ENCODE results near the gene COL23A1.
"Not testable (repeated sequence)": the region's sequence is repeated elsewhere in the genome, so short reads cannot be mapped to it uniquely, and the experiment has no call there.

COL23A1 gene

GRCh38 chr5:178372142-178372571, 218.0 kb downstream of the COL23A1 start:
- no peak for DNase-seq

DNA sequence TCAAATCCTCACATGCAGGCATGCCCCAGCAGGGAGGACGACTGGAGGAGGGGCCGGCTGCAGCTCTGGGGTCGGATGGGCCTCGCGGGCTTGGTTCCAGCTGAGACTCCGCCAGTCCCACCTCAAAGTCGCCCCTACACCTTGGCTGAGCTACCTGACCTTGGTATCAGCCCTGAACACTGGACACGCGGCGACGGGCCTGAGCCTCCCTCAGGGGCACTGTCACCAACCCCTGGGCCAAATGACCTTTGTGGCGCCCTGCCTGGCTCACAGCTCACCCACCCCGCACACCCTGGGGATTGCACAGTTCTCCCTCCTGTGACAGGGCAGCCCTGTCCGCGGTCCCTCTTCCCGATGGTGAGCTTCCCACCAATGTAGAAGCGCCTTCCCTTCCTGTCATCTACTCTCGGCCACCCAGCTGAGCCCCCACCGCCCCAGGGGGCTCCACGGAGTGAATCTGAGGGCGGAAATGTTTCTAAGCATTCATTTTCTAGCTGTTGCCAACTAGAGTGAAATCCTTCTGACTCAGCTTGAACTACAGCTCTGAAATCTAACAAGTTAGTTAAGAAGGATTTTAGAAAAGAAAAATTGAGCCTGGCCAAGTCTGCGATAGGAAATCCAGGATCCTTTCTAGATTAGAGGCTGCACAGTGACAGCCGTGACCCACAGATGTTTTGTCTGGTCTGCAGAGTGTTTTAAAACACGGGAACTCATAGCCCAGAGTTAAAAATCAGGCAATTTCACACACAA, 218.7 kb downstream of the COL23A1 start:
- peak; percentile 36 for DNase-seq

DNA sequence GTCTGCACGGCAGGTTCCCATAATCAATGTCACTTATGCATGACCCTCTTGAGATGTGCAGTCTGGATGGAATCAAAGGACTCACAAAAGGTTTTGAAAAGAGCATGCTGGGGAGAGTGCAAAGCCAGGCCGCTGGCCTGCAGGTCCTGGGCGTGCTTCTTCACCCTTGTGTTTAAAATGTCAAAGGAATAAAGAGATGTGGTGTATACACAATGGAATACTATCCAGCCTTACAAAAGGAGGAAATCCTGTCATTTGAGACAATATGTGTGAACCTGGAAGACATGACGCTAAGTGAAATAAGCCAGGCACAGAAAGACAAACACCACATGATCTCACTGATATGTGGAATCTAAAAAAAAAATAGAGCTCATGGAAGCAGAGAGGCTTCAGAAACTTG, 220.1 kb downstream of the COL23A1 start:
- no peak for DNase-seq

- not testable (repeated sequence) for DNase-seq
Measured at GRCh38 chr5:178369469-178369868, 220.7 kb downstream of the COL23A1 start.

GRCh38 chr5:178368716-178369300, 221.4 kb downstream of the COL23A1 start:
- no peak for DNase-seq

DNA sequence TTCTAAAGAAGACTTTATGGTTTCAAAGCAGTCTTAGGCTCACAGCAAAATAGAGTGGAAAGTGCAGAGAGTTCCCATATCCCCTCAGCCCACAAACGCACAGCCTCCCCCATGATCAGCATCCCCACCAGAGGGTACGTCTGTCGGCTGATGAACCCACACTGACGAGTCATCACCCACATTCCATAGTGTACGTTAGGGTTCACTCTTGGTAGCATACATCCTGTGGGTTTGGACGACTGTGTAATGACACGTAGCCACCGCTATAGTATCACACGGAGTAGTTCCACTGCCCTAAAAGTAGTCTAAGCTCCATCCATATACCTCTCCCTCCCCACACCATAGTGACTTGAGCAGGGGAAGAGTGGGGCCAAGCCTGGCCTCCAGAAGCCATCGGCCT, 221.9 kb downstream of the COL23A1 start:
- peak; percentile 38 for DNase-seq

GRCh38 chr5:178367736-178368120, 222.5 kb downstream of the COL23A1 start:
- no peak for DNase-seq

DNA sequence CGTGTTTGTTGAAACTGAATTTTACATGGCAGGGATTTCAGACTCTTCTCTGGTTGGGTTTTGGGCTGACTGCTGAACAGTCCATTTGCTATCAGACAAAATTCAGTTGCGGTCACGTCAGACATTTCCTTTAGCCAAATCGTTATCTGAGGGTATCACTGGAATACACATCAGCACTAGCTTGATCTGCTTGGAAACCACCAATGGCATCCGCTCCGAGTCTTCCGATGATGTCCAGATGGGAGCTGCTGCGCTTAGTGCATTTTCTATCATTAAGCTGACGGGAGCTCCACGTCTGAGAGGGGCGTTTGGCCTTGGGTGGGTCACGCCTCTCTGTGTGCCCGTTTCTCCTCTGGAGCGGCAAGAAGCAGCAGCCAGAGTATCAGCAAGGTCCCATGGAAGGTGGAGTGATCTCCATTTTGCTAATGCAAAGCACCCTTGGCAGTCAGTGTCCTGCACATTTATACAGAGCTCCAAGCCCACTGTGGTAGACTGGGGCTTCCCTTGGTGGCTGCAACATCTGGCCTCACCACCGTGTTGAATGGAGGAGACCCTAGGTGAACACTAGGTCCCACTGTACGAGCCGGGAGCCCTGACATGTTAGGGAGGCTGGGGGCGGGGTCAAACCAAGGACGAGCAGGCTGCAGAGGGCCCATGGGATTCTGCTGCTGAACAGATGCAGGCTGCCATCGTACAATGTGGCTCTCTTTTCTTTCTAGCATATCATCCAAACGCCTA, 223.0 kb downstream of the COL23A1 start:
- no peak for DNase-seq

GRCh38 chr5:178365501-178366440, 224.4 kb downstream of the COL23A1 start:
- DNase-seq = no peak

DNA sequence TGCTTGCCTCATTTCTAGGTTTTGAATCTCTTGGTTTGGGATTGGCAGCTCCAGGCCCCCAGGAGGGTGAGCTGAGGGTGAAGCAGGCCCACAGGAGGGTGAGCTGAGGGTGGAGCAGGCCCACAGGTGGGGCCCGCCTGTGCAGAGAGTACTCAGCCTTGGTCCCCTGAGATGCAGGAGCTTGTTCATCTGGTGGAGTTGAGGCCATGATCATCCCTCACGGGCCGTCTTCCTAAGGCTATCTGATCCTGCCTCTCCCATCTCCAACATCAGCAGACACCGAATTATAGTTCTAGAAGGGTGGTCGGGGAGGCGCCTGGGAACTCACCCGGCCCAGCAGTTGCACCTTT, 225.9 kb downstream of the COL23A1 start:
- DNase-seq = no peak

DNA sequence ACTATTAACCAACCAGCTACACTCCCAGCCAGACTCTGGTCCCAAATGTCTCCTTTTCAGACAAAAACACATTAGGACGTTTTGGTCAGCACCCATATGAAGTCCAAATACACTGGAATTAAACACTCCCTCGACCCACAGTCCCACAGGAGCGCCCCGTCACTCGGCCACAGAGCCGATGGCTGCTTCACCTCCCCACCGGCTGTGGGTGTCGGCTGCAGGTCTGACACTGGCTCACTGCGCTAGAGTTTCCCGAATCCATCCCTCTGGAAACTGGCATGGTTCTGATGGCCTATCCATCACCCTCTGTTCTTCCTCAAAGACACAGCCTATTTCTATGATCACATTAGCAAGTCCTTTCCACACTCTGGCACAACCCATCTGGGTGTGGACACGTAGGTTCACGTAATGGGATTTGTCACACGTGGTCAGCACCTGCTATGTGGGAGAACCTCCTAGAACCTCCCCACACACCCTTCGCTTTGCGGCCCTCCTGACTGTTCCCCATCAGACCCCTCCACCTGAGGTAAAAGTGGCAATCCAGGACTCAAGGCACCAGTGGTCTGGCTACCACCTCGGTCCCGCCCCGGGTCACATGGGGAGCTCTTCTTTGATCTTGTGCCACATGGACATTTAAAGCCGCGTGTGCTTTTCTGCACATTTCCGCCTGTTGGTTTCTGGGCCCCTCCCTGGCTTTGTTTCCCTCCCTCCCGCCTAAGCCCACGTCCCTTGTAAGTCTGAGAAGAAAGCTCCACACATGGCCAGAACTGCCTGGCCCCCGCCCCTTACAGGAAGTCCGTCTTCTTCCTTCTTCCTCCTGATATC, 226.5 kb downstream of the COL23A1 start:
- no peak for DNase-seq

GRCh38 chr5:178361657-178362445, 228.3 kb downstream of the COL23A1 start:
- peak; percentile 50 for DNase-seq

GRCh38 chr5:178360926-178361235, 229.3 kb downstream of the COL23A1 start:
- no peak for DNase-seq

GRCh38 chr5:178360222-178360925, 229.8 kb downstream of the COL23A1 start:
- DNase-seq = no peak

- no peak for DNase-seq
Measured at GRCh38 chr5:178359738-178360137, 230.5 kb downstream of the COL23A1 start.

- no peak for DNase-seq
Measured at GRCh38 chr5:178357678-178358077, 232.5 kb downstream of the COL23A1 start.

DNA sequence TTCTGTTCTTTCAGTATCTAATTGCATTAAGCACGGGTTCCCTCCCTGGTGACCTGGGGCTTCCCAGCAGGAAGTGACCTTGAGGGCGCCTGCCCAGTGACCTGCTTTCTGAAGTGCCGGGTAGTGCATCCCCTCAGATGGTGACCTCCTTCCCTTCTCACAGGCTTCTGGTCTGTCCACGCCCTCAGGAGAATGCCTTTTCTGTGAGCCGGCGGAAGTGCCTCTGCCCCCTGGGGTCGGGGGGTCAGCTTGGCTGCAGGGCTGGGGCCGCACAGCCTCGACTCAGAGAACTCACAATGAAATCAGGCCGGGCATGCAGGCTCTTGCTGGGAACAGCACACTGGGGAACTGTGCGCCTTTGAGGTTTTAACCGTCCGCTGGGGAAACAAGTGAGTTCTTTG, 233.1 kb downstream of the COL23A1 start:
- DNase-seq = no peak

- DNase-seq = peak; percentile 62
Measured at GRCh38 chr5:178356431-178356872, 233.7 kb downstream of the COL23A1 start.

GRCh38 chr5:178355671-178356070, 234.5 kb downstream of the COL23A1 start:
- no peak for DNase-seq

- no peak for DNase-seq
Measured at GRCh38 chr5:178353461-178353860, 236.7 kb downstream of the COL23A1 start.

GRCh38 chr5:178352035-178352349, 238.2 kb downstream of the COL23A1 start:
- DNase-seq = no peak

Data from fibroblast of skin of abdomen (primary cell).